HCT116 (cell line): Measurements from ENCODE around the gene HHIPL1. TPM values are rescaled to one million over a fixed set of nuclear protein-coding genes. Genes with fewer than 3 reads are reported as not detected.

ENCODE experiments used
- ATAC-seq: fragments of 200-7000 bp; cut with Tn5 transposase; 2 replicates; pipeline ENCODE4 v1.9.1; 2020; ENCODE audit warnings: mild to moderate bottlenecking, moderate library complexity
- BruUV-seq: library from RNA; stranded (reverse); fragments of 400-500 nt; replicated peaks from 2 replicates; lab custom pipeline; 2021; lab: Mats Ljungman, UMichigan
- CTCF ChIA-PET: fragments of 300-600 bp; sonication (Branson Sonifier 250); formaldehyde crosslinking; loops from one replicate; lab custom pipeline; 2021; ENCODE audit warnings: antibody characterized with exemption; lab: Charles Lee
- POLR2A ChIA-PET: fragments of 300-600, 350-600 bp; sonication (Branson Sonifier 250); formaldehyde crosslinking; loops from one replicate; lab custom pipeline; 2021; ENCODE audit warnings: antibody characterized with exemption; lab: Charles Lee
- RAD21 ChIA-PET, 2 experiments: fragments of 300-600 bp; sonication (Branson Sonifier 250); formaldehyde crosslinking; loops; one replicate each; lab custom pipeline; 2023; ENCODE audit warnings: low total read pairs in 2 of 2; ENCODE audit not compliant: uncharacterized antibody in 2 of 2, unreplicated experiment in 2 of 2, low non-redundant PET in 1 of 2; lab: Charles Lee
- DNase-seq: peaks from one replicate; pipeline ENCODE4 v3.0.0-alpha.2; 2010; ENCODE audit warnings: low read depth, low spot score
- H2AFZ ChIP-seq: fragments of 200-600 bp; shearing (Covaris generic), sonication (generic); 2 replicates; pipeline ENCODE4 v1.6.1; 2017; ENCODE audit warnings: low read depth, mixed run types, mixed read lengths, antibody characterized with exemption, low read length; ENCODE audit not compliant: poor library complexity, severe bottlenecking
- H3K27ac ChIP-seq: 2 replicates; pipeline ENCODE4 v1.5.1; 2012; ENCODE audit warnings: low read depth, low read length
- H3K27me3 ChIP-seq: fragments of 200-600 bp; sonication (generic); 2 replicates; pipeline ENCODE4 v1.6.1; 2016; ENCODE audit warnings: mixed run types, low read length, mixed read lengths; ENCODE audit not compliant: insufficient read depth
- H3K36me3 ChIP-seq, 2 experiments: fragments of 200-500 bp in 1 of 2; fragments of 200-600 bp in 1 of 2; sonication (Bioruptor generic) in 1 of 2; sonication (generic) in 1 of 2; 2 replicates each; pipeline versions ENCODE4 v1.5.1 to v1.6.1; 2014 to 2016; ENCODE audit warnings: low read length in 2 of 2, inconsistent platforms in 1 of 2, mixed read lengths in 1 of 2, mixed run types in 1 of 2; ENCODE audit not compliant: insufficient read depth in 2 of 2, control insufficient read depth in 1 of 2
- H3K4me1 ChIP-seq, 2 experiments: fragments of 200-600 bp in 1 of 2; sonication (generic) in 1 of 2; 2 replicates each; pipeline versions ENCODE4 v1.5.1 to v1.6.1; 2012 to 2017; ENCODE audit warnings: low read length in 2 of 2, inconsistent platforms in 1 of 2, mild to moderate bottlenecking in 1 of 2, mixed read lengths in 1 of 2, mixed run types in 1 of 2, moderate library complexity in 1 of 2; ENCODE audit not compliant: insufficient read depth in 2 of 2, control insufficient read depth in 1 of 2
- H3K4me2 ChIP-seq: fragments of 200-600 bp; sonication (generic); 2 replicates; pipeline ENCODE4 v1.6.1; 2017; ENCODE audit warnings: mixed run types, low read length, mixed read lengths
- H3K4me3 ChIP-seq, 2 experiments: fragments of 200-600 bp in 1 of 2; sonication (generic) in 1 of 2; replicated peaks in 1 of 2; 2 replicates each; pipeline ENCODE4 v1.5.1; 2011 to 2016; ENCODE audit warnings: low read length in 2 of 2, control low read depth in 1 of 2, low read depth in 1 of 2, mild to moderate bottlenecking in 1 of 2, mixed read lengths in 1 of 2, mixed run types in 1 of 2
- H3K79me2 ChIP-seq: fragments of 200-600 bp; sonication (generic); 2 replicates; pipeline ENCODE4 v1.6.1; 2017; ENCODE audit warnings: mild to moderate bottlenecking, mixed run types, low read length, moderate library complexity, mixed read lengths; ENCODE audit not compliant: insufficient read depth
- H3K9ac ChIP-seq: fragments of 200-600 bp; sonication (generic); 2 replicates; pipeline ENCODE4 v1.6.1; 2016; ENCODE audit warnings: low read length, mixed read lengths
- H3K9me2 ChIP-seq: fragments of 200-600 bp; sonication (generic), shearing (Covaris generic); 2 replicates; pipeline ENCODE4 v1.6.1; 2017; ENCODE audit warnings: mixed run types, mild to moderate bottlenecking, moderate library complexity; ENCODE audit not compliant: insufficient read depth
- H3K9me3 ChIP-seq, 2 experiments: fragments of 200-500 bp in 1 of 2; fragments of 200-600 bp in 1 of 2; sonication (Bioruptor generic) in 1 of 2; sonication (generic) in 1 of 2; 2 replicates each; pipeline ENCODE4 v1.6.1; 2014 to 2017; ENCODE audit warnings: low read length in 2 of 2, mixed read lengths in 2 of 2, inconsistent platforms in 1 of 2, low read depth in 1 of 2, mild to moderate bottlenecking in 1 of 2, mixed run types in 1 of 2, moderate library complexity in 1 of 2; ENCODE audit not compliant: control insufficient read depth in 1 of 2, insufficient read depth in 1 of 2
- H4K20me1 ChIP-seq: fragments of 200-600 bp; sonication (generic), shearing (Covaris generic); 2 replicates; pipeline ENCODE4 v1.6.1; 2017; ENCODE audit warnings: mixed run types, mild to moderate bottlenecking, moderate library complexity; ENCODE audit not compliant: insufficient read depth
- ATF3 ChIP-seq: IDR thresholded peaks from 2 replicates; pipeline ENCODE4 v1.6.1; 2012
- CBX3 ChIP-seq: IDR thresholded peaks from 2 replicates; pipeline ENCODE4 v1.6.1; 2012; ENCODE audit warnings: low read depth
- CEBPB ChIP-seq: IDR thresholded peaks from 2 replicates; pipeline ENCODE4 v1.6.1; 2012; ENCODE audit warnings: low read depth
- EGR1 ChIP-seq: IDR thresholded peaks from 2 replicates; pipeline ENCODE4 v1.6.1; 2012; ENCODE audit warnings: low read depth
- EZH2 ChIP-seq: fragments of 200-600 bp; sonication (generic); IDR thresholded peaks from 2 replicates; pipeline ENCODE4 v1.6.1; 2017; ENCODE audit warnings: antibody characterized with exemption, mixed run types
- EZH2phosphoT487 ChIP-seq: fragments of 200-600 bp; IDR thresholded peaks from 2 replicates; pipeline ENCODE4 v1.6.1; 2018; ENCODE audit warnings: antibody characterized with exemption, borderline replicate concordance
- POLR2A ChIP-seq: IDR thresholded peaks from 2 replicates; pipeline ENCODE4 v1.7.0; 2011; ENCODE audit warnings: borderline replicate concordance; ENCODE audit not compliant: insufficient read depth, insufficient read length; ENCODE audit errors: extremely low read depth
- POLR2AphosphoS5 ChIP-seq: IDR thresholded peaks from 2 replicates; pipeline ENCODE4 v1.6.1; 2011; ENCODE audit warnings: mild to moderate bottlenecking, low read depth, low read length, moderate library complexity
- RAD21 ChIP-seq: IDR thresholded peaks from 2 replicates; pipeline ENCODE4 v1.6.1; 2012; ENCODE audit warnings: low read depth, mild to moderate bottlenecking
- REST ChIP-seq: IDR thresholded peaks from 2 replicates; pipeline ENCODE4 v1.6.1; 2012; ENCODE audit warnings: low read depth
- SP1 ChIP-seq: IDR thresholded peaks from 2 replicates; pipeline ENCODE4 v1.6.1; 2012; ENCODE audit warnings: low read depth
- SRF ChIP-seq: IDR thresholded peaks from 2 replicates; pipeline ENCODE4 v1.6.1; 2012; ENCODE audit warnings: low read depth
- TCF7L2 ChIP-seq: IDR thresholded peaks from 2 replicates; pipeline ENCODE4 v1.7.0; 2011; ENCODE audit warnings: borderline replicate concordance, inconsistent platforms; ENCODE audit not compliant: insufficient read depth, insufficient read length; ENCODE audit errors: extremely low read depth
- YY1 ChIP-seq: IDR thresholded peaks from 2 replicates; pipeline ENCODE4 v1.6.1; 2011; ENCODE audit warnings: low read length, low read depth, moderate library complexity, mild to moderate bottlenecking; ENCODE audit not compliant: insufficient replicate concordance; ENCODE audit errors: extremely low read depth
- ZFX ChIP-seq: fragments of 450-650 bp; IDR thresholded peaks from 2 replicates; pipeline ENCODE4 v1.6.1; 2017
- ZNF274 ChIP-seq: fragments of 200-500 bp; sonication (Bioruptor generic); IDR thresholded peaks from 2 replicates; pipeline ENCODE4 v1.6.1; 2014; ENCODE audit warnings: mild to moderate bottlenecking, low read depth, low read length, inconsistent platforms
- intact Hi-C: fragments of 100-400 bp; cut with micrococcal nuclease; formaldehyde crosslinking; loops from 2 replicates; pipeline ENCODE4 v1.10.0; 2022
- total RNA-seq: library from RNA; stranded (reverse); gene quantifications from one replicate; pipeline ENCODE4 v1.2.1, GENCODE V29; 2021; ENCODE audit not compliant: unreplicated experiment

HHIPL1 gene
- total RNA-seq, 1 experiment from 2014 or later, result not detected

- Histone ChIP-seq H3K79me2 (no peaks in the 10 kb centered on the region), H3K9ac (no peak overlapping the region), H3K4me1 (peaks cover 7 to 11% of the 10 kb centered on the region in 2 experiments; a peak in 3 of 4 replicates), H3K27ac (no peak overlapping the region), H3K9me3 (no peaks in the 10 kb centered on the region), H3K27me3 (0 out of 2 replicates have a peak, but pooled peaks cover 7% of the 10 kb centered on the region), H3K9me2 (no peaks in the 10 kb centered on the region), H3K4me3 (no peak overlapping the region), H3K36me3 (no peaks in the 10 kb centered on the region), H2AFZ (no peak overlapping the region), H3K4me2 (no peak overlapping the region), H4K20me1 (no peaks in the 10 kb centered on the region)
- intact Hi-C loops, result no loop called here
- DNase-seq (no peak), ATAC-seq (no peak)
- no TSS peak for BruUV-seq
- TF ChIP-seq EGR1 (no peak), ZNF274 (no peak), POLR2A (no peak), EZH2phosphoT487 (no peak), ATF3 (no peak)
- CTCF ChIA-PET, result no interaction called here
- RAD21 ChIA-PET, result no interaction called here
- POLR2A ChIA-PET, result no interaction called here
These were observed 11.2 kb downstream of the HHIPL1 start for GRCh38 chr14:99656171-99656570.

- ChIA-PET RAD21 (no interaction called here), POLR2A (no interaction called here), CTCF (no interaction called here)
- ATAC-seq (no peak), DNase-seq (no peak)
- intact Hi-C loops, result no loop called here
- Histone ChIP-seq H3K4me1 (peaks cover 7 to 12% of the 10 kb centered on the region in 2 experiments; a peak in 3 of 4 replicates), H3K4me3 (no peak overlapping the region), H3K9me2 (no peaks in the 10 kb centered on the region), H2AFZ (no peak overlapping the region), H3K4me2 (no peak overlapping the region), H3K27ac (no peak overlapping the region), H3K27me3 (0 out of 2 replicates have a peak, but pooled peaks cover 7% of the 10 kb centered on the region), H3K9ac (no peak overlapping the region), H3K9me3 (no peaks in the 10 kb centered on the region), H3K36me3 (no peaks in the 10 kb centered on the region), H4K20me1 (no peaks in the 10 kb centered on the region), H3K79me2 (no peaks in the 10 kb centered on the region)
- no TSS peak for BruUV-seq
- no peak for TF ChIP-seq CBX3
- TF ChIP-seq POLR2AphosphoS5, result no peak
- TF ChIP-seq ZFX, result no peak
- TF ChIP-seq RAD21, result no peak
- TF ChIP-seq YY1, result no peak
- TF ChIP-seq TCF7L2, result no peak
- TF ChIP-seq SRF, result no peak
- TF ChIP-seq REST, result no peak
- TF ChIP-seq CEBPB, result no peak
- TF ChIP-seq EZH2, result no peak
- TF ChIP-seq SP1, result no peak
These were observed 12.8 kb downstream of the HHIPL1 start for GRCh38 chr14:99657645-99658155.
